ENCODE data around the gene CCDC86.

The CCDC86 gene

DNA sequence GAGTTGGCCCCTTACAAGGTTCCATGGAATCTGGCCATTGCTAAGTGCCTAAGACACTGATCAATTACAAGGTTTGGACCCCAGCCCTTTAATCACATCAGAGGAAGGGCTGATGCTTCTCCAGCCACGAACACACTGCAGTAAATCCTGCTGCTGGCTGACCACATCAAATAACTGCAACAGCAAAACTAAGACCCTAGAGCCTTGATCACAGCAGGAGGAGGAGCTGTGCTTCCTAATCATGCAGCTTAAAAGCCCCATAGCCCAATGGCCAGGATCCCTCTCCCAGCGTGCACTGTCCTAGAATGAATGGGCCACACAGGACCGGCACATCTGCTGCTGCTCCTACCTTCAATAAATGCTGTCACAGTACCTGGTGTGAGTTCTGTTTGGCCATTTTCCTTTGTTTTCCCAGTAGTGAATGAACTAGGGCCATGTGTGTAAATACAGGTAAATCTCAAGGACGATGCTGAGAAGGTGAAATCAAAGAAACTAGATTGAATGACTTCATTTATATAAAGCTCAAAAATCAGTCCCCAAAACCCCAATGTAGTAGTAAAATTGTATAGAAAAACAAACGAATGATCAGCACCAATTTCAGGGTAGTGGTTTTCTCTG is 38.2 kb downstream of the CCDC86 start:
- Histone ChIP-seq H3K4me3 (no peak overlapping the region), H3K9ac (no peak overlapping the region), H3K27me3 (no peaks in the 10 kb centered on the region), H3K27ac (no peak overlapping the region), H3K9me3 (no peaks in the 10 kb centered on the region), H4K20me1 (no peaks in the 10 kb centered on the region), H3K36me3 (peaks cover 49% of the 10 kb centered on the region), H3K4me1 (peaks cover 14% of the 10 kb centered on the region), H3K4me2 (peak overlapping the region; percentile 13)
- no peak for TF ChIP-seq Cebpa-rat (IDR thresholded peaks at IDR 0.05)

DNA sequence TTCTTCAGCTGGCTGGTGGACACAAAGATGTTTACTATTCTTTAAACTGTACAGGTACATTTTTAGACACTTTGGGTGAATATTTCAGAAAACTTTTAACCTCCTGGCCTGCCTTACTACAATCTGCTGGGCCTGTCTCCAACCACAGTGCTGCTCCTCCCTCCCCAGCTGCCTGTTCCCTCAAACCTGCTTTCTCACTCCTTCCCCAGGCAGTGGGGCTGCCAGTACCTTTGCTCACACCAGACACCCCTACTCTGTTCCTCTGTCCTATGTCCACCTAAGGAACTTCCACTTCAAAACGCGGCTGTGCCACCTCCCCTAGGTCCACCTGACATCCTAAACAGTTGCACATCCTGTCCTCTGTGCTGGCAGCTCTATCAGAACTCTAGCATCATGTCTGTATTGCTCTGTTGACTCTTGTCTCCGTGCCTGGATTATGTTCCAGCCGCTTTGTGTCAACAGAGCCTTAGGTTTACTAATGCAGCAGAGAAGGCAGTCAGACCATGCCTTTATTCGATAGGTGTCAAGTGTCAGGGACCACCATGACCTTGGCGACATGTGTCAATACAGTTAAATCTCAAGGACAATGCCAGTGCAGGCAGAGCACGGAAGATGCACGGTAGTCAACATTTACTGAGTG is 38.9 kb downstream of the CCDC86 start:
- no peak for TF ChIP-seq Cebpa-rat (IDR thresholded peaks at IDR 0.05)
- Histone ChIP-seq H3K9ac (no peak overlapping the region), H3K36me3 (peaks cover 43% of the 10 kb centered on the region), H3K27ac (no peak overlapping the region), H3K9me3 (no peaks in the 10 kb centered on the region), H4K20me1 (no peaks in the 10 kb centered on the region), H3K27me3 (no peaks in the 10 kb centered on the region), H3K4me3 (no peak overlapping the region), H3K4me1 (peaks cover 14% of the 10 kb centered on the region), H3K4me2 (no peak overlapping the region)

DNA sequence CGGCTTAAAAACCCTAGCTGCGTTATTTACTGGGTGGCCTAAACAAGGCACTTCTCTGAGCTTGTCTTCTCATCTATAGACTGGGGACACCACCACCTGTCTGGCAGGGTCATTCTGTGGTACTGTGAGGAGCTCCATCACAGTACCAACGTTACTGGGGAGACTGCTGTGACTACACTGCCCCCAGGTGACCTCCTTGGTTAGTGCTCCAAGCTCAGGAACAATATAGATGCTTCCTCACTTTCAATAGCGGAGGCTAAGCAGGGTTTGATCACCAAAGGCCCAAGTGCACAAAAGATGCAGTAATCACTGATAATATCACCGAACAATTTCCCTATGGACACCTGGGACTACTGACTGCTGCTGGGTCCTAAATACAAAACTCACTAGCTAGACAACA is 45.6 kb downstream of the CCDC86 start:
- Histone ChIP-seq H3K36me3 (peaks cover 34% of the 10 kb centered on the region), H3K4me3 (no peak overlapping the region), H3K9ac (no peak overlapping the region), H4K20me1 (no peaks in the 10 kb centered on the region), H3K27me3 (no peaks in the 10 kb centered on the region), H3K4me2 (no peak overlapping the region), H3K9me3 (no peaks in the 10 kb centered on the region), H3K27ac (no peak overlapping the region), H3K4me1 (no peaks in the 10 kb centered on the region)
- TF ChIP-seq Cebpa-rat (IDR thresholded peaks at IDR 0.05) = no peak

DNA sequence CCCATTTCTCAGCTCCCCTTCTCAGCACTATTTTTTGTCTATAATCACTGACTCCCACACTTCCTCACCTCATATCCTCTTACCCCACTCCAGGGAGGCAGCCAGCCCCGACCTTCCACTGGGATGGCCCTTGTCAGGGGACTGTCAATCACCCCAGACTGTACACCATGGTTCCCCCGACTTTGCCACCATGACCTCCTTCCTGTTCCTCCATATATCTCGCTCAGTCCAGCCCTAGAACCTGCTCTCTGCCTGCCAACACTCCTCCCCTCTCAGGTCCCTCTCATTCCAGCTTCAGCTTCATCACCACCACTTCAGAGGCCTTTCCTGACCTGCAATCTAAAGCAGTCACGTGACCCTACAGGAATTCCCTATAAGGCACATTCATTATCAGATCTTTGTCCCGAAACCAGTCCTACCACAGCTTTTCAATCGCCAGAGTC is 48.0 kb downstream of the CCDC86 start:
- peaks cover 58% of the 10 kb centered on the region for H3K36me3 ChIP-seq
- no peak for TF ChIP-seq Cebpa-rat (IDR thresholded peaks at IDR 0.05)
- no peak overlapping the region for H3K9ac ChIP-seq
- H3K4me1 ChIP-seq = no peaks in the 10 kb centered on the region
- no peaks in the 10 kb centered on the region for H4K20me1 ChIP-seq
- no peaks in the 10 kb centered on the region for H3K9me3 ChIP-seq
- no peaks in the 10 kb centered on the region for H3K27me3 ChIP-seq
- H3K27ac ChIP-seq = no peak overlapping the region
- no peak overlapping the region for H3K4me2 ChIP-seq
- H3K4me3 ChIP-seq = no peak overlapping the region

DNA sequence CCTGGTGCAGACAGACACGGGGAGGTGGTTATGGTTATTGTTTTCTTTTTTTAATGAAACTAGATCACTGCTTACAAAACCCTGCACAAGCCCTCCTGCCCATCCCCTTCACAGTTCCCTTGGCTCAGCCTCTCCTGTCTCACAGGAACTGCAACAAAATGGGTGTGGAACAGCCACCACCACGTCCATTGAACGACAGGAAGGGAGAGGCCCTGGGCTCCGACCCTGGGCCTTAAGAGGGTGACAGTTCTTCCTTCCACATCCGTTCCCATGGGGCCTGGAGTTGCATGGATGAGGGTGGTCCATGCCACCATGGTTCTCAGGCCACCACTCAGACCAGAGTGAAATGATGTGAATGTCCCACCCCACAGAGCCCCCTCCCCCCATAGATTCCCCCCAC is 48.8 kb downstream of the CCDC86 start:
- H3K36me3 ChIP-seq = peaks cover 66% of the 10 kb centered on the region
- H3K27ac ChIP-seq = no peak overlapping the region
- no peaks in the 10 kb centered on the region for H3K9me3 ChIP-seq
- H4K20me1 ChIP-seq = no peaks in the 10 kb centered on the region
- no peak for TF ChIP-seq Cebpa-rat (IDR thresholded peaks at IDR 0.05)
- H3K4me3 ChIP-seq = no peak overlapping the region
- 0 out of 2 replicates have a peak overlapping the region, but pooled peaks have one; percentile 27 for H3K9ac ChIP-seq
- no peaks in the 10 kb centered on the region for H3K4me1 ChIP-seq
- H3K27me3 ChIP-seq = no peaks in the 10 kb centered on the region
- no peak overlapping the region for H3K4me2 ChIP-seq

DNA sequence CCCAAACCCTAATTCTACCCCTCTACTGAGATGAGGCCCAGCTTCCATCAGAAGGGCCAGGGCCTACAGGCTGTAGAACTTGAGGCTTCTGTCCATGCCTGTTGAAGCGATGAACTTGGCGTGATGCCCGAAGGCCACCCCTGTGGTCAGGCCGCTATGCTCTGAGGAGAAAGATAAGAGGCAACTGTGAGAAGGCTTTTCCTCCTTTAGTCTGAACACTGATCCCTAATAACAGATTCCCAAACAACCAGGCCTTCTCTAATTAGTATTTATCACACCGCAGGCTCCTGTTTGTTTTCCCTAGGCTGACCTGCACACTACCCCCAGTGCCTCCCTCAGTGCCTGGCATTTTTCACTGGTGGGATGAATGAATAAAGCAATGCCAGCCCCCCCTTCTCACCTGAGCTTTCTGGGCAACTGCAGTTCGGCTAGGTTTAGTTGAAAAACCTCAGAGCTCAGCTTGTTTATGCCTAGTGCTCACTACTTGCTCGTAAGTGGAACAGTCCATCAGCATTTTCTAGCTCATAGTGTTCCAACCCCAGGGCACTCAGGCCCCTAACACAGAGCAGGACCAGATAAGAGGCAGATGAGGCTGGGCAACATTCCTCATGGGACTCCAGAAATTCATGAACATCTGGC is 49.3 kb downstream of the CCDC86 start:
- H3K27me3 ChIP-seq = no peaks in the 10 kb centered on the region
- H3K4me3 ChIP-seq = no peak overlapping the region
- no peak overlapping the region for H3K27ac ChIP-seq
- H4K20me1 ChIP-seq = no peaks in the 10 kb centered on the region
- H3K9me3 ChIP-seq = no peaks in the 10 kb centered on the region
- H3K4me1 ChIP-seq = no peaks in the 10 kb centered on the region
- no peak overlapping the region for H3K4me2 ChIP-seq
- peaks cover 71% of the 10 kb centered on the region for H3K36me3 ChIP-seq
- TF ChIP-seq Cebpa-rat (IDR thresholded peaks at IDR 0.05) = no peak
- no peak overlapping the region for H3K9ac ChIP-seq

DNA sequence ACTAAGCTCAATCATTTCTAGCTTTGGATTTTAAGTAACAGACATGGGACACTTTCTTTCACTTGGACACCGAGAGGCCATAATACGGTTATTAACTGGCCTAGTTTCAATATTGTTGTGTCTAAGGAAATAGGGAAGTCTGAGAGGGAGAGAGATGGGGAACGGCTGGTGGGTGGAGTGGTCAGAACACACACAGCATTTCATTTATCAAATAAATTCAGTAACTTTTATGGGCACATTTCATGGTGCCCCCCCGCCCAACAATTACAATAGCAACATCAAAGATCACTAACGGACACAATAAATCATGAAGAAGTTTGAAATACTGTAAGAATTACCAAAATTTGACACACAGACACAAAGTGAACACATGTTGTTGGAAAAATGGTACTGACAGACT is 53.8 kb downstream of the CCDC86 start:
- no peak overlapping the region for H3K4me2 ChIP-seq
- no peak for TF ChIP-seq Cebpa-rat (IDR thresholded peaks at IDR 0.05)
- peaks cover 21% of the 10 kb centered on the region for H4K20me1 ChIP-seq
- H3K36me3 ChIP-seq = peaks cover 97% of the 10 kb centered on the region
- no peak overlapping the region for H3K27ac ChIP-seq
- H3K9ac ChIP-seq = no peak overlapping the region
- H3K4me3 ChIP-seq = no peak overlapping the region
- no peaks in the 10 kb centered on the region for H3K4me1 ChIP-seq
- H3K27me3 ChIP-seq = no peaks in the 10 kb centered on the region
- H3K9me3 ChIP-seq = no peaks in the 10 kb centered on the region

DNA sequence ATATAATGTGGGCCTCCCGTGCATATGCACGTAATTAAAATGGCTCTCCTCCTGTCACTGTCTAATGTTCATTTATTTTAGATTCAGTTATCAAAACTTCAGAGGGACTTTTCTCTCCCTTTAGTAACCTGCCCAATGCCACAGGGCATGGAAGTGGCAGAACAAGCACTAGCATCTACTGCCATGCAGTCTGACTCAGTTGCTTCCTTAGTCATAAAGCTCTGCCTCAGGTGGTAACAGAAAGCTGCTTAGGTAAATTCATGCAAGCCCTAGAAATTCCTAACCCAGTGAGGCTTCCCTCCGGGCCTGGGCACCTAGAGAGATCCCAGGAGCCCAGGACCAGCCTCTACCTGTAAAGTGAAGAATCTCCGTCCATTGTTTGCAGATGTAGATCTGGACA is 55.6 kb downstream of the CCDC86 start:
- no peaks in the 10 kb centered on the region for H3K4me1 ChIP-seq
- TF ChIP-seq Cebpa-rat (IDR thresholded peaks at IDR 0.05) = no peak
- H3K4me2 ChIP-seq = no peak overlapping the region
- no peak overlapping the region for H3K4me3 ChIP-seq
- H3K9me3 ChIP-seq = no peaks in the 10 kb centered on the region
- no peak overlapping the region for H3K27ac ChIP-seq
- no peak overlapping the region for H3K9ac ChIP-seq
- H3K36me3 ChIP-seq = peaks cover 99% of the 10 kb centered on the region
- H3K27me3 ChIP-seq = no peaks in the 10 kb centered on the region
- H4K20me1 ChIP-seq = peaks cover 40% of the 10 kb centered on the region

DNA sequence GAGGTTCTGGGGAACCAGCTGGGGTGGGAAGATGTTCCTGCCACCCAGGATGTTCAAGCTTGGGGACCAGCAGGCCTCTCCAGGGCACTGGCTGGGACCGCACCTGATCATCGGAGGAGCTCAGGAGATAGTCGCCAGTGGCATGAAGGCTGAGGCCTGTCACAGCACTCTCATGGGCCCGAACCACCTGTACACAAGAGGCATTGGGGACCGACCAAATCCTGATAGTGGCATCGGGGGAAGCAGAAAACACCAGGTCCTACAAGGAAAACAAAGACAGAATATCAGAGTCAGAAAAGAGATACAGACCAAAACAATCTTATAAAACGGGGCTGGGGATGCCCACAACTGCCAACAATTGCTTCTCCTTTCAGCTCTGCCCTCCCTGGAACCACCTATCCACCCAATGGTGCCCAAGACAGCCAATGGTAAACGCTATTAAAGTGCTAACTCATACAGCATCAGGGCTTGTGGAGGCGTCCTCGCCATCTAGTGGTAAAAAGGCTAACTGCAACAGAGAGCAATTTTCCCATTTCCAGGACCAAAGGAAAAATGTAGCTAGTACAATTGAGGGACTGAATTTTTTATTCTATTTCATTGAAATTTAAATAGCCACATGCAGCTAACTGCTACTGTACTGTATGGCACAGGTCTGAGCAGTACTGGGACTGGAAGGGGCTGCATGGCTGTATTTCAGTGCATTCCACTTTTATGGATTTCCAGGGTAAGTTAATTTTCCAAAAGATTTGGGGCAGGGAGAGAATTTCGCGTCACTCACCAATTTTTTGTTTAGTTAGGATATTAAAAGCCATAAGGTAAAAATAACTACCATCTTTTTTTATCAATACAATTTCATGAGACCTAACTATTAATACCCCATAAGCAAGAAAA is 57.4 kb downstream of the CCDC86 start:
- H3K9me3 ChIP-seq = no peaks in the 10 kb centered on the region
- peaks cover 98% of the 10 kb centered on the region for H3K36me3 ChIP-seq
- H3K9ac ChIP-seq = no peak overlapping the region
- H3K4me3 ChIP-seq = no peak overlapping the region
- no peak overlapping the region for H3K4me2 ChIP-seq
- no peak for TF ChIP-seq Cebpa-rat (IDR thresholded peaks at IDR 0.05)
- H3K27me3 ChIP-seq = no peaks in the 10 kb centered on the region
- peaks cover 9% of the 10 kb centered on the region for H3K4me1 ChIP-seq
- H3K27ac ChIP-seq = no peak overlapping the region
- peaks cover 58% of the 10 kb centered on the region for H4K20me1 ChIP-seq
